Neural cell (in vitro differentiated cells): ENCODE measurements around the gene NFE2L2. TPM values are rescaled to one million over a fixed set of nuclear protein-coding genes. Genes with fewer than 3 reads are reported as not detected.

Source experiments
- H2AFZ ChIP-seq: fragments of 200-600, 300-800 bp; sonication (generic), shearing (Covaris generic); 2 replicates; pipeline ENCODE4 v1.6.0; 2014; ENCODE audit warnings: low read depth, mild to moderate bottlenecking, antibody characterized with exemption, low read length, moderate library complexity
- H3F3A ChIP-seq: fragments of 200-600 bp; shearing (Covaris generic); 2 replicates; pipeline ENCODE4 v1.6.1; 2016; ENCODE audit warnings: mild to moderate bottlenecking, moderate library complexity, mixed read lengths, antibody characterized with exemption, low read length; ENCODE audit not compliant: insufficient read depth, poor library complexity, severe bottlenecking
- H3K27ac ChIP-seq: fragments of 200-600, 300-800 bp; sonication (generic), shearing (Covaris generic); 2 replicates; pipeline ENCODE4 v1.5.1; 2014; ENCODE audit warnings: mild to moderate bottlenecking, low read length, moderate library complexity
- H3K27me3 ChIP-seq: fragments of 300-800, 200-600 bp; sonication (generic), shearing (Covaris generic); 2 replicates; pipeline ENCODE4 v1.6.0; 2014; ENCODE audit warnings: mild to moderate bottlenecking, low read depth, low read length, moderate library complexity; ENCODE audit not compliant: insufficient read depth
- H3K36me3 ChIP-seq: fragments of 300-800, 200-600 bp; sonication (generic), shearing (Covaris generic); 2 replicates; pipeline ENCODE4 v1.5.1; 2014; ENCODE audit warnings: mild to moderate bottlenecking, antibody characterized with exemption, low read length, moderate library complexity; ENCODE audit not compliant: insufficient read depth
- H3K4me2 ChIP-seq: fragments of 300-800, 200-600 bp; sonication (generic), shearing (Covaris generic); 2 replicates; pipeline ENCODE4 v1.6.0; 2014; ENCODE audit warnings: mild to moderate bottlenecking, low read length
- H3K4me3 ChIP-seq: fragments of 300-800, 200-600 bp; sonication (generic), shearing (Covaris generic); 2 replicates; pipeline ENCODE4 v1.5.1; 2014; ENCODE audit warnings: mild to moderate bottlenecking, low read length, moderate library complexity
- H3K79me2 ChIP-seq: fragments of 200-600 bp; shearing (Covaris generic); replicated peaks from 2 replicates; pipeline ENCODE4 v1.6.0; 2014; ENCODE audit warnings: mild to moderate bottlenecking, low read length, moderate library complexity; ENCODE audit not compliant: insufficient read depth
- H3K9ac ChIP-seq: fragments of 300-800, 200-600 bp; sonication (generic), shearing (Covaris generic); 2 replicates; pipeline ENCODE4 v1.6.1; 2016; ENCODE audit warnings: mild to moderate bottlenecking, low read length, mixed read lengths
- H3K9me2 ChIP-seq: fragments of 200-600 bp; shearing (Covaris generic); 2 replicates; pipeline ENCODE4 v1.6.1; 2016; ENCODE audit warnings: mild to moderate bottlenecking, low read length, mixed read lengths; ENCODE audit not compliant: insufficient read depth
- H3K9me3 ChIP-seq: fragments of 200-600, 300-800 bp; sonication (generic), shearing (Covaris generic); 2 replicates; pipeline ENCODE4 v1.6.1; 2016; ENCODE audit warnings: mild to moderate bottlenecking, mixed run types, low read length, moderate library complexity, mixed read lengths
- H4K20me1 ChIP-seq: fragments of 200-600 bp; shearing (Covaris generic); 2 replicates; pipeline ENCODE4 v1.6.1; 2016; ENCODE audit warnings: mild to moderate bottlenecking, mixed run types; ENCODE audit not compliant: insufficient read depth
- EP300 ChIP-seq: fragments of 450-650 bp; conservative IDR thresholded peaks from 2 replicates; pipeline ENCODE4 v1.6.1; 2014; ENCODE audit warnings: antibody characterized with exemption, mild to moderate bottlenecking, moderate library complexity; ENCODE audit not compliant: poor library complexity, severe bottlenecking
- EZH2 ChIP-seq: fragments of 200-600, 300-800 bp; shearing (Covaris generic), sonication (generic); IDR thresholded peaks from 2 replicates; pipeline ENCODE4 v1.6.1; 2014; ENCODE audit warnings: antibody characterized with exemption, low read length, borderline replicate concordance, mild to moderate bottlenecking; ENCODE audit not compliant: insufficient read depth, poor library complexity, severe bottlenecking
- MXI1 ChIP-seq: fragments of 450-650 bp; conservative IDR thresholded peaks from 2 replicates; pipeline ENCODE4 v1.6.1; 2014; ENCODE audit warnings: antibody characterized with exemption, mild to moderate bottlenecking; ENCODE audit not compliant: poor library complexity, severe bottlenecking
- POLR2AphosphoS5 ChIP-seq: IDR thresholded peaks from 2 replicates; pipeline ENCODE4 v1.6.1; 2012
- RAD21 ChIP-seq: fragments of 450-650 bp; conservative IDR thresholded peaks from 2 replicates; pipeline ENCODE4 v1.6.1; 2014; ENCODE audit warnings: antibody characterized with exemption, mild to moderate bottlenecking, moderate library complexity
- SMC3 ChIP-seq: fragments of 450-650 bp; conservative IDR thresholded peaks from 2 replicates; pipeline ENCODE4 v1.6.1; 2014; ENCODE audit warnings: antibody characterized with exemption, mild to moderate bottlenecking, moderate library complexity; ENCODE audit not compliant: poor library complexity
- TAF1 ChIP-seq: IDR thresholded peaks from 2 replicates; pipeline ENCODE4 v1.6.1; 2012; ENCODE audit warnings: low read depth
- polyA plus RNA-seq: library from polyadenylated mRNA; depleted of rRNA; stranded (reverse); fragments of >200 nt; gene quantifications from 2 replicates; pipeline ENCODE4 v1.2.3, GENCODE V29; 2014
- TF ChIP-seq, protein P1 (sequence below): IDR thresholded peaks from 2 replicates; pipeline ENCODE4 v1.6.1; 2012; ENCODE audit warnings: borderline replicate concordance
- TF ChIP-seq, protein P2 (sequence below): fragments of 450-650 bp; IDR thresholded peaks from 2 replicates; pipeline ENCODE4 v1.5.1; 2014; ENCODE audit warnings: antibody characterized with exemption, mild to moderate bottlenecking, moderate library complexity; ENCODE audit not compliant: poor library complexity, severe bottlenecking

The NFE2L2 gene
- polyA plus RNA-seq, 1 donor from 2014 or later, result 1.4 TPM

- no peaks in the 10 kb centered on the region for H4K20me1 ChIP-seq
- no peak for TF ChIP-seq TAF1
- TF ChIP-seq EZH2, result no peak
- TF ChIP-seq, protein P1, sequence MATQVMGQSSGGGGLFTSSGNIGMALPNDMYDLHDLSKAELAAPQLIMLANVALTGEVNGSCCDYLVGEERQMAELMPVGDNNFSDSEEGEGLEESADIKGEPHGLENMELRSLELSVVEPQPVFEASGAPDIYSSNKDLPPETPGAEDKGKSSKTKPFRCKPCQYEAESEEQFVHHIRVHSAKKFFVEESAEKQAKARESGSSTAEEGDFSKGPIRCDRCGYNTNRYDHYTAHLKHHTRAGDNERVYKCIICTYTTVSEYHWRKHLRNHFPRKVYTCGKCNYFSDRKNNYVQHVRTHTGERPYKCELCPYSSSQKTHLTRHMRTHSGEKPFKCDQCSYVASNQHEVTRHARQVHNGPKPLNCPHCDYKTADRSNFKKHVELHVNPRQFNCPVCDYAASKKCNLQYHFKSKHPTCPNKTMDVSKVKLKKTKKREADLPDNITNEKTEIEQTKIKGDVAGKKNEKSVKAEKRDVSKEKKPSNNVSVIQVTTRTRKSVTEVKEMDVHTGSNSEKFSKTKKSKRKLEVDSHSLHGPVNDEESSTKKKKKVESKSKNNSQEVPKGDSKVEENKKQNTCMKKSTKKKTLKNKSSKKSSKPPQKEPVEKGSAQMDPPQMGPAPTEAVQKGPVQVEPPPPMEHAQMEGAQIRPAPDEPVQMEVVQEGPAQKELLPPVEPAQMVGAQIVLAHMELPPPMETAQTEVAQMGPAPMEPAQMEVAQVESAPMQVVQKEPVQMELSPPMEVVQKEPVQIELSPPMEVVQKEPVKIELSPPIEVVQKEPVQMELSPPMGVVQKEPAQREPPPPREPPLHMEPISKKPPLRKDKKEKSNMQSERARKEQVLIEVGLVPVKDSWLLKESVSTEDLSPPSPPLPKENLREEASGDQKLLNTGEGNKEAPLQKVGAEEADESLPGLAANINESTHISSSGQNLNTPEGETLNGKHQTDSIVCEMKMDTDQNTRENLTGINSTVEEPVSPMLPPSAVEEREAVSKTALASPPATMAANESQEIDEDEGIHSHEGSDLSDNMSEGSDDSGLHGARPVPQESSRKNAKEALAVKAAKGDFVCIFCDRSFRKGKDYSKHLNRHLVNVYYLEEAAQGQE, result no peak
- TF ChIP-seq MXI1, result no peak
- no peak for TF ChIP-seq RAD21
- no peak for TF ChIP-seq EP300
- no peak for TF ChIP-seq SMC3
- H3K27ac ChIP-seq, result no peak overlapping the region
- no peak overlapping the region for H2AFZ ChIP-seq
- H3F3A ChIP-seq, result no peaks in the 10 kb centered on the region
- no peaks in the 10 kb centered on the region for H3K79me2 ChIP-seq
- H3K4me3 ChIP-seq, result no peak overlapping the region
- H3K4me2 ChIP-seq, result no peak overlapping the region
- H3K9ac ChIP-seq, result no peak overlapping the region
- H3K9me2 ChIP-seq, result no peaks in the 10 kb centered on the region
- no peaks in the 10 kb centered on the region for H3K36me3 ChIP-seq
- no peaks in the 10 kb centered on the region for H3K27me3 ChIP-seq
- no peaks in the 10 kb centered on the region for H3K9me3 ChIP-seq
Observed at GRCh38 chr2:177302552-177302951, 38.0 kb upstream of the NFE2L2 start.

- Histone ChIP-seq H4K20me1 (no peaks in the 10 kb centered on the region), H3K27ac (no peak overlapping the region), H3F3A (no peaks in the 10 kb centered on the region), H3K9me3 (no peaks in the 10 kb centered on the region), H3K9ac (no peak overlapping the region), H3K4me2 (no peak overlapping the region), H2AFZ (no peak overlapping the region), H3K79me2 (no peaks in the 10 kb centered on the region), H3K4me3 (no peak overlapping the region), H3K9me2 (no peaks in the 10 kb centered on the region), H3K36me3 (no peaks in the 10 kb centered on the region), H3K27me3 (no peaks in the 10 kb centered on the region)
- TF ChIP-seq TAF1 (no peak), EZH2 (no peak), RAD21 (no peak), SMC3 (no peak)
Observed at GRCh38 chr2:177298191-177298590, 33.7 kb upstream of the NFE2L2 start.

DNA sequence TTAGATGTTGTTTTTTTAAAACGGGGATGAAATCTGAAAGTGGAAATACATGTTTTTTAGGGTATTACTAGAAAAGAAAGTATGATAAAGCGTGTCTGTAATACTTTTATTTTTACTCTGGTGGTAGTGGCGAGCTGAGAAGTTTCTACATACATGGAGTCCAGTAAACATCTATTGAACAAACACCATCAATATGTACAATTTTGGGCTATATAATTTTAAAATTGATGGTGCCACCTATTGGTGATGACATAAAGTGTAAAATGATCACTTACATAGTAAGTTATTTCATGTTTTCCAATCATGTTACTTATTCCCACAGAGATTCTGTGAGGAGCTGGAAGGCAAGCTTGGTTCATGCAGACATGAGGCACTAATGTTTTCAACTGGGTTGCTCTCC is 31.5 kb upstream of the NFE2L2 start:
- Histone ChIP-seq H3K4me3 (no peak overlapping the region), H3K27ac (no peak overlapping the region)

More for the DNA sequence above, 31.5 kb upstream of the NFE2L2 start:
- no peak overlapping the region for H3K9ac ChIP-seq
- no peaks in the 10 kb centered on the region for H3K36me3 ChIP-seq
- TF ChIP-seq, protein P2, sequence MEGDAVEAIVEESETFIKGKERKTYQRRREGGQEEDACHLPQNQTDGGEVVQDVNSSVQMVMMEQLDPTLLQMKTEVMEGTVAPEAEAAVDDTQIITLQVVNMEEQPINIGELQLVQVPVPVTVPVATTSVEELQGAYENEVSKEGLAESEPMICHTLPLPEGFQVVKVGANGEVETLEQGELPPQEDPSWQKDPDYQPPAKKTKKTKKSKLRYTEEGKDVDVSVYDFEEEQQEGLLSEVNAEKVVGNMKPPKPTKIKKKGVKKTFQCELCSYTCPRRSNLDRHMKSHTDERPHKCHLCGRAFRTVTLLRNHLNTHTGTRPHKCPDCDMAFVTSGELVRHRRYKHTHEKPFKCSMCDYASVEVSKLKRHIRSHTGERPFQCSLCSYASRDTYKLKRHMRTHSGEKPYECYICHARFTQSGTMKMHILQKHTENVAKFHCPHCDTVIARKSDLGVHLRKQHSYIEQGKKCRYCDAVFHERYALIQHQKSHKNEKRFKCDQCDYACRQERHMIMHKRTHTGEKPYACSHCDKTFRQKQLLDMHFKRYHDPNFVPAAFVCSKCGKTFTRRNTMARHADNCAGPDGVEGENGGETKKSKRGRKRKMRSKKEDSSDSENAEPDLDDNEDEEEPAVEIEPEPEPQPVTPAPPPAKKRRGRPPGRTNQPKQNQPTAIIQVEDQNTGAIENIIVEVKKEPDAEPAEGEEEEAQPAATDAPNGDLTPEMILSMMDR, result peak; percentile 21
- TF ChIP-seq POLR2AphosphoS5, result no peak
- no peak for TF ChIP-seq SMC3
- no peaks in the 10 kb centered on the region for H4K20me1 ChIP-seq
- H3K4me2 ChIP-seq, result no peak overlapping the region
- H3K9me3 ChIP-seq, result no peaks in the 10 kb centered on the region
- no peaks in the 10 kb centered on the region for H3K9me2 ChIP-seq
- H3K27me3 ChIP-seq, result no peaks in the 10 kb centered on the region
- no peaks in the 10 kb centered on the region for H3K79me2 ChIP-seq
- no peaks in the 10 kb centered on the region for H3F3A ChIP-seq
- H2AFZ ChIP-seq, result no peak overlapping the region
